MM.1S (cell line): ENCODE measurements around the gene DAPP1.

ENCODE experiments used
- CTCF ChIP-seq: fragments of 300-600 bp; sonication (generic); IDR thresholded peaks from 2 replicates; pipeline ENCODE4 v1.5.1; 2016; ENCODE audit warnings: antibody characterized with exemption, low read length, mixed read lengths
- EZH2 ChIP-seq: fragments of 300-600 bp; sonication (generic); optimal IDR thresholded peaks from 2 replicates; pipeline ENCODE3; 2017; ENCODE audit warnings: low read depth, mild to moderate bottlenecking, antibody characterized with exemption, low read length, mixed read lengths
- EZH2phosphoT487 ChIP-seq: fragments of 300-600 bp; sonication (generic); IDR thresholded peaks from 2 replicates; pipeline ENCODE4 v1.6.1; 2018; ENCODE audit warnings: antibody characterized with exemption, low read length

DNA sequence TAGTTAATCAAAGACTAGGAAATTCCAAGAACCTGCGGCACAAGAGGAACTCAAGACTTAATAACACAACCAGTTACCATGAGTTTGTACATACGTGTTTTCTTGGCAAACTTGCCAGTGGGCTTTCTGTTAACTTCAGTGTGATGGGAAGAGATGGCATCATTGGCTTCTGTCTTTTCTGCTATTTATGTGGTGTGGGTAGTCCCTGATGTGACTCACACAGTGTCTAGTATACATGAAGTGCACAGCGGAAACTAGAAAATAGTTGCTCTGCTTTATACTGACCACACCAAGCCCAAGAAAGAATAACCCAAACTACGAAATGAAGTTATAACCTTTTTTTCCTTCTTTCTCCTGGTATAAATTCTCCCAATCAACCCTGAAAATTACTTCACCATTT is 24.5 kb downstream of the DAPP1 start:
- no peak for TF ChIP-seq CTCF
- no peak for TF ChIP-seq EZH2
- no peak for TF ChIP-seq EZH2phosphoT487
